HUES48 (cell line): Measurements from ENCODE around the gene DYNLRB1.

ENCODE experiments used
- H3K27ac ChIP-seq: one replicate; pipeline ENCODE4 v1.7.0; 2013; ENCODE audit warnings: low read depth, low read length, inconsistent platforms
- H3K27me3 ChIP-seq: 2 replicates; pipeline ENCODE4 v1.6.1; 2013; ENCODE audit warnings: mild to moderate bottlenecking, low read length; ENCODE audit not compliant: control insufficient read depth, insufficient read depth
- H3K36me3 ChIP-seq: 2 replicates; pipeline ENCODE4 v1.6.1; 2013; ENCODE audit warnings: low read length; ENCODE audit not compliant: control insufficient read depth, insufficient read depth
- H3K4me1 ChIP-seq: 2 replicates; pipeline ENCODE4 v1.6.1; 2013; ENCODE audit warnings: mild to moderate bottlenecking, low read length; ENCODE audit not compliant: control insufficient read depth, insufficient read depth
- H3K4me3 ChIP-seq: 2 replicates; pipeline ENCODE4 v1.5.1; 2013; ENCODE audit warnings: mild to moderate bottlenecking, low read depth, low read length
- H3K9ac ChIP-seq: 2 replicates; pipeline ENCODE4 v1.6.1; 2013; ENCODE audit warnings: mild to moderate bottlenecking, low read depth, low read length, moderate library complexity
- H3K9me3 ChIP-seq: 2 replicates; pipeline ENCODE4 v1.6.1; 2013; ENCODE audit warnings: low read length; ENCODE audit not compliant: control insufficient read depth, insufficient read depth

DYNLRB1 gene

GRCh38 chr20:34543463-34544056, 27.3 kb downstream of the DYNLRB1 start:
- no peak overlapping the region for H3K27ac ChIP-seq

DNA sequence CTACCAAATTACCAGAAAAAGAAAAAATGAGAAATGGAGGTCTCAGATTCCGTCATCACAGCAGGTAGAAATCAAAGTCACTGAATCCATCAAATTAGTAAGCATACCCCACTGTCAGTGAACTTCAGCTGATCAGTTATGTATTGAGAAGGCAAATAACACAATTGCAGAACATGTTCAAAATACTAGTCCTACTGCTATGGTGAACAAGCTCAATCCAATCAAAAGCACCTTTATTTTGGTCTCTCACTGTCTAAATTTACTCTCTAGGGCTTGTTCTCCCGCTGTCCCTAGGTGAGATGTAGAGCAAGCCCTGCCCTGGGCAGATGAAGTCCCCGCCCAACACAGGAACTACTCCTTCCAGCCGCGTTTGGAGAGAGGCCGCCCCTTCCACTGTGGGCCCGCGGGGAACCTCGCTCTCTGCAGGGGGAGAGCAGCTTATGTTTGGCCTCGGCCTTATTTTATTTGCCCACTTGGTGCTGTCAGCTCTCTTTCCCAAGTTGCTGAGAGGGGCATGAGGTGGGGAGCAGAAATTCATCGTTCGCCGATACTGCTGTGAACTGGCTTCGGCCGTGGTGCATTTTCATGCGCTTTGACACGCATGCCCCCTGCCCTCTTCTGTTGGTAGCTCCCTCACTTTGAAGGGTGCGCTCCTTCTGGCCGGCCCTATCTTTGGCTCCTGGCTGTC, 28.0 kb downstream of the DYNLRB1 start:
- Histone ChIP-seq H3K9me3 (no peaks in the 10 kb centered on the region), H3K4me1 (peaks cover 10% of the 10 kb centered on the region; the same call in 1 of the 2 replicates), H3K27me3 (no peaks in the 10 kb centered on the region), H3K4me3 (peak overlapping the region; percentile 43; the same call in 1 of the 2 replicates), H3K36me3 (peaks cover 27% of the 10 kb centered on the region), H3K27ac (no peak overlapping the region), H3K9ac (no peak overlapping the region)

More at GRCh38 chr20:34543463-34544056, 27.3 kb downstream of the DYNLRB1 start:
- peaks cover 10% of the 10 kb centered on the region; the same call in 1 of the 2 replicates for H3K4me1 ChIP-seq
- no peaks in the 10 kb centered on the region for H3K27me3 ChIP-seq
- H3K9me3 ChIP-seq: no peaks in the 10 kb centered on the region
- no peak overlapping the region for H3K4me3 ChIP-seq
- H3K36me3 ChIP-seq: peaks cover 33% of the 10 kb centered on the region
- H3K9ac ChIP-seq: no peak overlapping the region

DNA sequence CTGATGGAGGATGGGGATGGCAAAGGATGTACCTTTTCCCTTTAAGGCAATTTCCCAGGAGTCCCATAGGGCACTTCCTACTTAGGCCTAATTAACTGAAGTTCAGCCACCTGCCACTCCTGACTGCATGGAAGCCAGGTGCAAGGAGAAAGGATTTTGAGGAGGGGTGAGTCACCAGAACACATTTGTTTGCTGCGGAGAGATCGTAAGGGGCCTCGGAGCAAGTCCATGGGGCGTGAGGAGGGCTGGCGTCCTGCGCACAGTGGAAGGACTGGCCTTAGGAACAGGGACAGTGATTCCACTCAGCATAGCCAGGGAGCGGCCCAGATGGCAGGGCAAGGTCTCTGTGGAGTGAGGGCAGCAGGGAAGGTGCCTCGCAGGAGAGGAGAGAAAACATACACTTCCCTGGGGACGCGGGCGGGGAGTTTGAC, 30.5 kb downstream of the DYNLRB1 start:
- Histone ChIP-seq H3K27me3 (no peaks in the 10 kb centered on the region), H3K9ac (no peak overlapping the region)

GRCh38 chr20:34547844-34548613, 31.8 kb downstream of the DYNLRB1 start:
- H3K9me3 ChIP-seq: no peaks in the 10 kb centered on the region
- no peaks in the 10 kb centered on the region for H3K36me3 ChIP-seq
- H3K27me3 ChIP-seq: no peaks in the 10 kb centered on the region
- no peak overlapping the region for H3K27ac ChIP-seq
- H3K4me1 ChIP-seq: peaks cover 10% of the 10 kb centered on the region; the same call in 1 of the 2 replicates
- no peak overlapping the region for H3K9ac ChIP-seq
- no peak overlapping the region for H3K4me3 ChIP-seq

More for the DNA sequence above, 30.5 kb downstream of the DYNLRB1 start:
- Histone ChIP-seq H3K4me3 (no peak overlapping the region), H3K9me3 (no peaks in the 10 kb centered on the region), H3K36me3 (peaks cover 4% of the 10 kb centered on the region; the same call in 1 of the 2 replicates), H3K27ac (no peak overlapping the region), H3K4me1 (peaks cover 10% of the 10 kb centered on the region; the same call in 1 of the 2 replicates)

GRCh38 chr20:34549291-34549928, 33.2 kb downstream of the DYNLRB1 start:
- H3K9me3 ChIP-seq: no peaks in the 10 kb centered on the region
- H3K27ac ChIP-seq: no peak overlapping the region
- no peak overlapping the region for H3K4me3 ChIP-seq
- H3K36me3 ChIP-seq: no peaks in the 10 kb centered on the region
- no peaks in the 10 kb centered on the region for H3K27me3 ChIP-seq
- H3K4me1 ChIP-seq: 0 out of 2 replicates have a peak, but pooled peaks cover 5% of the 10 kb centered on the region
- H3K9ac ChIP-seq: no peak overlapping the region

- H3K4me3 ChIP-seq: no peak overlapping the region
- no peak overlapping the region for H3K9ac ChIP-seq
- H3K27ac ChIP-seq: no peak overlapping the region
- 0 out of 2 replicates have a peak, but pooled peaks cover under 1% of the 10 kb centered on the region for H3K4me1 ChIP-seq
- H3K36me3 ChIP-seq: no peaks in the 10 kb centered on the region
- no peaks in the 10 kb centered on the region for H3K9me3 ChIP-seq
- H3K27me3 ChIP-seq: no peaks in the 10 kb centered on the region
Measured at GRCh38 chr20:34549929-34550305, 33.7 kb downstream of the DYNLRB1 start.

GRCh38 chr20:34552569-34552968, 36.3 kb downstream of the DYNLRB1 start:
- H3K4me3 ChIP-seq: no peak overlapping the region
- H3K4me1 ChIP-seq: no peaks in the 10 kb centered on the region
- H3K9ac ChIP-seq: no peak overlapping the region
- no peak overlapping the region for H3K27ac ChIP-seq
- H3K36me3 ChIP-seq: no peaks in the 10 kb centered on the region
- no peaks in the 10 kb centered on the region for H3K9me3 ChIP-seq
- no peaks in the 10 kb centered on the region for H3K27me3 ChIP-seq

GRCh38 chr20:34553366-34553867, 37.2 kb downstream of the DYNLRB1 start:
- Histone ChIP-seq H3K27me3 (no peaks in the 10 kb centered on the region), H3K9ac (no peak overlapping the region), H3K4me1 (no peaks in the 10 kb centered on the region), H3K36me3 (no peaks in the 10 kb centered on the region), H3K9me3 (no peaks in the 10 kb centered on the region), H3K27ac (no peak overlapping the region), H3K4me3 (no peak overlapping the region)

GRCh38 chr20:34557936-34558319, 41.7 kb downstream of the DYNLRB1 start:
- Histone ChIP-seq H3K4me1 (no peaks in the 10 kb centered on the region), H3K9me3 (no peaks in the 10 kb centered on the region), H3K9ac (peak overlapping the region; percentile 42), H3K4me3 (peak overlapping the region; percentile 69), H3K36me3 (no peaks in the 10 kb centered on the region), H3K27me3 (no peaks in the 10 kb centered on the region), H3K27ac (no peak overlapping the region)

GRCh38 chr20:34558320-34559218, 42.3 kb downstream of the DYNLRB1 start, which contains the start of gene MAP1LC3A:
MAP1LC3A (plus strand) TSS chr20:34558718; CDS start chr20:34558869, 151 bp downstream.
- H3K27me3 ChIP-seq: no peaks in the 10 kb centered on the region
- peak within 1 kb of the TSS; percentile 69 for H3K4me3 ChIP-seq
- H3K9me3 ChIP-seq: no peaks in the 10 kb centered on the region
- H3K27ac ChIP-seq: peak within 1 kb of the TSS; percentile 59
- no peaks in the 10 kb centered on the region for H3K4me1 ChIP-seq
- H3K9ac ChIP-seq: peak within 1 kb of the TSS; percentile 62
- no peaks in the 10 kb centered on the region for H3K36me3 ChIP-seq
